HG03045 (cell line): ENCODE data around the gene CABLES1.
"Not testable (repeated sequence)": the region's sequence is repeated elsewhere in the genome, so short reads cannot be mapped to it uniquely, and the experiment has no call there.

ENCODE experiments used
- ATAC-seq: cut with Tn5 transposase; IDR thresholded peaks from one replicate; pipeline ENCODE4 v1.9.1; 2021; ENCODE audit warnings: mild to moderate bottlenecking, moderate library complexity; ENCODE audit not compliant: unreplicated experiment

CABLES1 gene

DNA sequence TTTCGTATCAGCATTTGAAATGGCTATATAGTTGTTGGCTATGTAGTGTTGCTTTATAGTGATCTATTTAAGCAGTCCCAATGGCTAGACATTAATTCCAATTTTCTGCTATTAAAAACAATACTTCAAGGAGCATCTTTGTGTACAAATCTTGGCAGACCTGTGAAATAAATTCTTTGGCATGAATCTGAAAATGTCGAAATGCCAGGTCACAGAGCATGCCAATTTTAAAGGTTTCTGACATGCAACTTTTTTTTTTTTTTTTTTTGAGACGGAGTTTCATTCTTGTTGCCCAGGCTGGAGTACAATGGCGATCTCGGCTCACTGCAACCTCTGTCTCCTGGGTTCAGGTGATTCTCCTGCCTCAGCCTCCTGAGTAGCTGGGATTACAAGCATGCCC, 26.8 kb upstream of the CABLES1 start:
- no peak for ATAC-seq

DNA sequence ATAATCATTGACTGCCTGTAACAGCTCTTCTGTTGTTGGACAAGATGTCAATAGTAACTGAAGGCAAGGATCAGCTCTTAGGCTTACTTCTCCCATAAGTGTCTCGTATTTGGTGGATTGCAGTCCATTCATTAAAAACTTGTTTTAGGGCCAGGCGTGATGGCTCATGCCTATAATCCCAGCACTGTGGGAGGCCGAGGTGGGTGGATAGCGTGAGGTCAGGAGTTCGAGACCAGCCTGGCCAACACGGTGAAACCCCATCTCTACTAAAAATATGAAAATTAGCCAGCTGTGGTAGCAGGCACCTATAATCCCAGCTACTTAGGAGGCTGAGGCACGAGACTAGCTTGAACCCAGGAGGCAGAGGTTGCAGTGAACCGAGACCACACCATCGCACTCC, 26.1 kb upstream of the CABLES1 start:
- ATAC-seq: not testable (repeated sequence)

DNA sequence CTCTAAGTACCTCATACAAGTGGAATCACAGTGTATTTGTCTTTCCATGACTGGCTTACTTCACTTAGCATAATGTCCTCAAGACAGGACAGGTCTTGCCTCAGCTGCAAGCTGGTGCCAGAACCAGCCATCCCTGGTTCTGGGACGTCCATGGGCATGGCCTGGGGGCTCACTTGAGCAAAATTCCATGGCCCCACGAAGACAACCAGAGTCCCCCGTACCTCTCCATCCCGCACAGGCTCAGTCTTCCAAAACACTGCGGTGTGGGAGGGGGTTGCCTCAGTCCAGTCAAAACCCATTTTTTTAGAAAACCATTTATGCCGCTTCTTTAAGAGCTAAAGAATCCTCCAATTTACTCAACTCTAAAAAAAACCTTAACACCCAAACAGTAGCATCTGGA, 21.7 kb upstream of the CABLES1 start:
- no peak for ATAC-seq

DNA sequence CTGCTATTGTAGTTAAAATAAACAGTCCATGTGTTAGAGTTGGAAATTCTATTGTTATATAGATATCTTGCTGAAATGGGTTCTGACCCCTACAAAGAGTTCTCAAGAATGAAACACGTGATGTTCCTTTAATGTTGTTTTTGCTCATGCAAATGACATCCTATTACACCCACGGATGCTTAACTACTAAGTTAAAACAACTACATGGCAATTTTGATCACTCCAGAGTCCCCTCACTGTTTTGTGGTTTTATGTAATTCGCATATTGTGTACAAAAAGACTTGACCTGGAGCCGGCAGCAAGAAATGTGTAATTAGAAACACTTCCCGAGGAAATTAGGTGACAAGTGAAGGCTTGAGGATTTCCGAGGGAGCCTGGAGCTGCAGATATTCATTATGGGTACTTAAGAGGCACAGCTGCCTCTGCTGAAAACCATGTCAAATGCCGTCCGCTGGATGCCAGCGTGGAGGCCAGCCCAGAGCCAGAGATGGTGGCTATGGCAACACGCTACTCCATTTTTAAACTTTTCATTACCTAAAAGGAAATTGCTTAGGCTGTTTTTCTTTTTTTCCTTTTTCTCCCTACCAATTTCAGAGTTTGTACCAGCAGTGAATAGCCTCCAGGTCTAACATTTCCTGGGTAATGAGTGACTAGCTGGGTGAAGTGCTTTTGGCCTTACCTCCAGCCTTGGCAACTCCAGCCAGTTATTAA, 21.0 kb upstream of the CABLES1 start:
- no peak for ATAC-seq

DNA sequence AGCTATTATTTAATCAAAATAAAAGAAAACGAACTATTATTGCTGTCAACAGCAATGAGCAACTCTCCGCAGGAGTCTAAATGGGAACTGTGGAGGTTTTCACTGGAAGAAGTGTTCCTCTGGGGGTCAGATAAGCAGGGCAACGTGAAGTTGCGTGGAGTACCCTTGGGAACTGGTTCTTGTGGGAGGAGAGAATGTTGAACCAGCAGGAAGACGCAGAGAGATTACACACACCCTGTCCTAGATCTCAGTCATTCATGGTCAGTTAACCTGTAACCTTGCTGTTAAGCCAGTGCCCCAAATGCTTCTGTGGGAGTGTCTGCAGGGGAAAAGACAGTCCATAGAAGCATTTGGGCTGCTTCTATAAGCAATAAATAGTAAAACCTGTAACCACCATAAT, 20.4 kb upstream of the CABLES1 start:
- no peak for ATAC-seq

DNA sequence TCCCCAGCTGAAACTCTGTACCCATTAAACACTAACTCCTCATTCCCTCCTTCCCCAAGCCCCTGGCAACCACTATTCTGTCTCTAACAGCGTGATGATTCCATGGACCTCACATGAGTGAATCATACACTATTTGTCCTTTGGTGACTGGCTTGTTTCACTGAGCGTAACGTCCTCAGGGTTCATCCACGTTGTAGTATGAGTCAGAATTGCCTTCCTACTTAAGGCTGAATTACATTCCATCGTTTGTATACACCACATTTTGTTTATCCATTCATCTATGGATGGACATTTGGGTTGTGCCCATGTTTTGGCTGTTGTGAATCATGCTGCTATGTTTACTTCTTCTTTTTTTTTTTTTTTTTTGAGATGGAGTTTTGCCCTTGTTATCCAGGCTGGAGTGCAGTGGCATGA, 19.6 kb upstream of the CABLES1 start:
- ATAC-seq: no peak

DNA sequence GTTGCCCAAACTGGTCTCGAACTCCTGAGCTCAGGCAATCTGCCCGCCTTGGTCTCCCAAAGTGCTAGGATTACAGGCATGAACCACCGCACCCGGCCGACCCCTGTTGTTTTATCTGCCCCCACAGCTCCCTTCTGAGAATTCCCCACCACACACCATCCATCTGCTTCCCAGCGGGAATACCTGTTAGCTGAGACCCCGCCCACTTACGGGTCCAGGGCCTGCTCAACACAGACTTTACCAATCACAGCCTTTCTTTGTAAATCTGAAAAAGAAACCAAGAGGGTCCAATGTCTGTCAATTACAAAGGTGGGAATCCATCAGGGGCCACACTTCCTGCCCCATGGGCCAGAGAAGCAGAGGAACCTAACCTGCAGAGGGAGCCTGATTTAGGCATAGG, 14.2 kb upstream of the CABLES1 start:
- ATAC-seq: no peak

DNA sequence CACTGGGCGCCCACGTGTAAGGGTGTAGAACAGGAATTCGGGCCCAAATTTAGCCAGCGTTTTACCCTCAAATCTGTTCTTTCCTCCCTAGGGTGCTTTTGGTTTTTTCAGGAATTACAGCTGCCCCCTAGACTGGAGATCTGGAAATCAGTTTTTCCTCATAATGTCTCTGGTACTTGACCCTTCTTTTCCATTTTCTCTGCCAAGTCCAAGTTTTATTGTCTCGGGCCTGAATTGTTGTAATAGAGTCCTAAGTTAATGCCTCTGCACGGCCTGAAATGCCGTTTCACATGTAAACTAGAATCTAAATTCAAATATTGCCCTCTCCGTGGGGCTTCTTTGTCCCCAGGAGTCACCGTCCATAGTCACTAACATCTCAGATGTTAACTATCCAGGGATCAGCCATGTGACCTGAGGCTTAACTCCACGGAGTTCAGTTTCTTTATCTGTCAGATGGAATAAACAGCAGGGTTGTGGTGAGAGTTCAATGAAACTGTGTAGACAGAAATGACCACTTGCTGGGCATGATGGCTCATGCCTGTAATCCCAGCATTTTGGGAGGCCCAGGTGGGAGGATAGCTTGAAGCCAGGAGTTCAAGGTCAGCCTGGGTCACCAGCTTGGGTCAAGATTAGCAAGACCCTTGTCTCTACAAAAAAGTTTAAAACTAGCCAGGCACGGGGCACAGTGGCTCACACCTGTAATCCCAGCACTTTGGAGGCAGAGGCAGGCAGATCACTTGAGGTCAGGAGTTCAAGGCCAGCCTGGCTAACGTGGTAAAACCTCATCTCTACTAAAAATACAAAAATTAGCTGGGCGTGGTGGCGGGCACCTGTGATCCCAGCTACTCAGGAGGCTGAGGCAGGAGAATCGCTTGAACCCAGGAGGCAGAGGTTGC, 12.7 kb upstream of the CABLES1 start:
- no peak for ATAC-seq

DNA sequence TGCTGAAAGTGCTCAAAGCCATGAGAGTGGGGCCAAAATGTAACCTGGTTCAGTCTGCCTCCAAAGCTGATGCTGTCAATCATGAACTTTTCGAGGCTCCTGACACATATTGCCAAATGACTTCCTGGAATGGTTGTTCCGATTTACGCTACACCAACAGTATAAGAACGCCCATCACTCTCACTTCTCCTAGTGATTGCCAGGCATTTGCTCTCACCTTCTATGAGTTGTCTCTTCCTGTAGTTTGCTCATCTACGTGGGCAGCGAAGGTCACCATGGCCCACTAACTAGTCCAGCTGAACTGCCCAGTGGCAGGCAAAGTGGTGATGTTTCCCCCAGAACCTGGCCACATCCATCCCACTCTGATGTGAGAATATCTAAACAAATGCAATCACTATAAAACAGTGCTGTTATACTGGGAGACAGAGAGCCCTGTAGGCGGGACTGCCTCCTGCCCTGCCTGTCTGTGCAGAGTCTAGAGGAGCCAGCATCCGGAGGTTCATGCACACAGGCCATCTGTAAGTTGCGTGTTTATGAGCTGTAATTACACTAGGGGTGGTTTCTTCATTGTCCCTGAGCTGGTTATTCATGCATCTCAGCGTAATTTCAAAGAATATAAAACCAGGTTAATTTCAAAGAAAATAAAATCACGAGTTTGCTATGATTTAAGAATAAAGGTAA, 8.8 kb upstream of the CABLES1 start:
- no peak for ATAC-seq

DNA sequence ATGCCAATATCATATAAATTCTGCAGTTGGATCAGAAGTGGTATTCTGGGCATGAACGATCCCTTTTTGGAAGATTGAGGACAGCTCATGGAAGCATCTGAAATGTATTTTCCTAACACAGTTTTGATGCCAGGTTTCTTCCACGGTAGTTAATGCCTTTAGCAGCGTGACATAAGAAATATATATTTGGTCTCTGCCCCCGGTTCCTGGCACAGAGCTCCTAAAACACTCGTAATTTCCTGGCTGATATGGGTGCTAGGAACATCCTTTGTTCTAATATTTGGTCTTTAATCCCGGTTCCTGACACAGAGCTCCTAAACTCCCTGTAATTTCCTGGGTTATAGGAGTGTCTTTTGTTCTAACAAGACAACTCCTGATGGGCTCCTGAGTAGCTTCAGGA, 8.2 kb upstream of the CABLES1 start:
- ATAC-seq: no peak

DNA sequence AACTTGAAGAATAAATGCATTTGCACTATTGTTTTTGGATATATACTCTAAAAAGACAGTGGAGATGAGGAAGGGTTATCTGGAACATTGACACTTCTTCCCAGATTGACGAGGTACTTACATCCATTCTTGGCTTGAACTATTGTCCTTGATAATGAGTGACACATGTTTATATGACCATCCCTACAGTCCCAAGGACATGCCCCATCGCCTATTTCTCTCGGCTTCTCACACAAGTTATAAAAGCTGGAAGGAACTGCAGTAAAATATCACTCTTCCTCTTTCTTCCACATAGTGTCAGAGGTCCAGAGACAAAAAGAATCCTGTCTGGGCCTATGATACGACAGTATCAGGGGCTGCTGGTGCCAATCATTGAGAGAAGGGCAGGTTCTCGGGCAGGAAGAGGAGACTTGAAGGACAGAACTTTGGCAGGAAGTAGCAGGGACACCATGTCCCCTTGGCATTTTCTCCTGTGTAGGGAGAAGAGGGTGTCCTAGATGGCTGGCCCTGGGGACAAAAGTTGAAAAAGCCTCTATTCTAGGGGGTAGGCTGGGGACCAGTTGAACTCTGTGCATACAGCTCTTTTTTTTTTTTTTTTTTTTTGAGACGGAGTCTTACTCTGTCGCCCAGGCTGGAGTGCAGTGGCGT, 5.8 kb upstream of the CABLES1 start:
- no peak for ATAC-seq

DNA sequence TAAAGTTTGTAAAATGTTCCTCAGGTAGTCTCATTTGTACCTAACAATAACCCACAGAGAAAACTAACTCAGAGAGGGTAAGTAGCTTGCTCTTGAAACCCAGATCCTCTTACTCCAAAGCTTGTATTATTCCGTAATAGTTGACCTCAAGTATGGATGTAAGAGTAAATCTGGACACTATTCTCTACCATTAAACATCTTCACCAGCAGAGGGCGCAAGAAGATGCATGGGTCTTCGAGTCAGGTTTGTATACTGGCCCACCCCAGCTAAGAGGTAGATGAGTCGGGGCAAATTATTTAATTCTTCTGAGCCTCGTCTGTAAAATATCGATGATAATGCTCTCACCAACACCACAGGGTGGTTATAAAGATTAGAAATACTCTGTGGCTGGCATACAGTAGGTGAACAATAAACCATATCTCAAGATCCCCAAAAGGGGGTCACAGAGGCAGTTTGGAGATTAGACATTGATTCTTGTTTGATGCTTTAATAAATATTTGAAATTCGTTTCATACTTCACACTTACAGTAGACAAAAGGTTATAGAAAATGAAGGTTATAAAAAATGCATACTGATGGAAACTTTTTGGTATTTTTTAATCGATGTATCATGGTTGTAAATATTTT, 3.5 kb upstream of the CABLES1 start:
- no peak for ATAC-seq

DNA sequence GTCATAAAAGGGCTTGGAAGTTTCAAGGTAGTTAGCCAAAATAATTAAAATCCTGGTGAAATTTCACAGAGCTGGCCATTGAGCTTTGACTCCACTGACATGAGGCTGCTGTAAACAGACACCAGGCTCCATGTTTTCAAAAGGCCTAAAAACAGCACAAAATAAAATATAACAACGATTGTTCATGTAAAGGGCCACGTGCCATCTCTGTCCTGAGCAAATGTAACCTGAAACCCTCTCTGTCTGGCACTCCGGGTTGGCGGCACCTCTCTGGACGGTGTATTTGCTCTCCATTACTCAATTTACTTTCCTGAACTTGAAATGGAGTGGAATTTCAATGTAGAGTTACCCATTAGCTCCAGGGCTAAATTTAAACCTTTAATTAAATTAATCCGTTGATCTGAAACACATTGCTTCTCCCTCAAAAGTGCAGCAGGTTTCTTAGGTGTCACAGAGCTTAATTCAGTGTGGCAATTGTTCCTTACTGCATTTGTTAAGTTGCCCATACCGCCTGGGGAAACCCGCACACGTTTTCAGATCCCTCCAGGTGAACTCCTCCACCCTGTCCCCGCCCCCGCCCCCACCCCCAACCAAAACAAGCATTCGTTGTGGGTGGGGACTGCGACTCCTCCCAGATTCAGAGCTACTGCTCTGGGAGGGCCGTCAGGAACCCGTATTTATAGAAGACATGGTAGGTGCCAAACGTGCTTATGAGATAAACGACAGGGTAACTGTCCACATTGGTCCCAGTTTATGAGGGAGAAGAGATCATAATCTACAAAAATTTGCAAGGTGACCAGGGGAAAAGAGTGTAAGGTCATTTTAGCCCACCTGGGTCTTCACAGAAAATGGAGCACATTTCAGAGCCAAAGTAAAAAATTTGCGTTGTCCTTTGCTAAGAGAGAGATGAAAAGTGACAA, 1.2 kb upstream of the CABLES1 start:
- peak; percentile 34 for ATAC-seq

DNA sequence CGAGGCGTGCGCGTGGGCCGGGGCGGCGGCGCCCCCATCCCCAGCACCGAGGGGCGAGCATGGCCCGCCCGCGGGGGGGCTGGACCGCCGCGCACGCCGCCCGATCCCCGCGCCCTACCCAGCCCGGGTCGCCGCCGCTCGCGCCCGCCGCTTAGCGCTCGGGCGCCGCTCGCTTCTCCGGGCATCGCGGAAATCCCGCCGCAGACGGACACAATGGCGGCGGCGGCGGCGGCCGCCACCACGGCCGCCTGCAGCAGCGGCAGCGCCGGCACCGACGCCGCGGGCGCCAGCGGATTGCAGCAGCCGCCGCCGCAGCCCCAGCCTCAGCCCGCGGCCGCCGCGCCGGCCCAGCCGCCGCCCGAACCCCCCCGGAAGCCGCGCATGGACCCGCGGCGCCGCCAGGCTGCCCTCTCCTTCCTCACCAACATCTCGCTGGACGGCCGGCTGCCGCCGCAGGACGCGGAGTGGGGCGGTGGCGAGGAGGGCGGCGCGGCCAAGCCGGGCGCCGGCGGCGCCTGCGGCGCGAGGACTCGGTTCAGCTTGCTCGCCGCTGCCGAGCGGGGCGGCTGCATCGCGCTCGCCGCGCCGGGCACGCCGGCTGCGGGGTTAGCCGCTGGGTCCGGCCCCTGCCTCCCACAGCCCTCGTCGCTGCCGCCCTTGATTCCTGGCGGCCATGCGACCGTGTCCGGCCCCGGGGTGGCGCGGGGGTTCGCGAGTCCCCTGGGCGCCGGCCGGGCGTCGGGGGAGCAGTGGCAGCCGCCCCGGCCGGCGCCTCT, 453 bp downstream of the CABLES1 start:
- ATAC-seq: peak; percentile 41

DNA sequence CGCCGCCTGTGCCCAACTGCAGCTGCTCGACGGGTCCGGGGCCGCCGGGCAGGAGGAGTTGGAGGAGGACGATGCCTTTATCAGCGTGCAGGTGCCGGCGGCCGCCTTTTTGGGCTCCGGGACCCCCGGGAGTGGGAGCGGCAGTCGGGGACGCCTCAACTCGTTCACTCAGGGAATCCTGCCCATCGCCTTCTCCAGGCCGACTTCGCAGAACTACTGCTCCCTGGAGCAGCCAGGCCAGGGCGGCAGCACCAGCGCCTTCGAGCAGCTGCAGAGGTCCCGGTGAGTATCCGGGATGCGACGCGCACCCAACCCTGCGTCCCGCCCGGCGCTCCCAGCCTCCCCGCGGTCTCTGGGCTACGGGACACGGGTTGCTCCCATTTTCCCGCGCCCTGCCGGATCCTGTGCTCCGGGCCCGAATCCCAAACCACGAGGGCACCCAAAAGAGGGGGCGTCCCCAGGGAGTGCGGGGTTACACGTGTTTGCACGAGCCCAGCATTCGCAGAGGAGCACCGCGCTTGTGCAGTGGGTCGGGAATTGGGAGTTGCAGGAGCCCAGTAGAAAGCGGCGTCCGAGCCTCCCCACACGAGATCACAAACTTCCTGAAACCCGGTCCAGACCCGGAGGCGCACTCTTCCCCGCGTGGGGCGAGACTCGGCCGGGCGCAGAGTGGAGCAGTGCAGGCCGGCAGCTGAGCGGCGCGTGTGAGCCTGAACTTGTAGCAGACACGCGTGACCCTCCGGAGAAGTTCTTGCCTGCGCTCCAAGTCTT, 1.2 kb downstream of the CABLES1 start:
- peak; percentile 16 for ATAC-seq

DNA sequence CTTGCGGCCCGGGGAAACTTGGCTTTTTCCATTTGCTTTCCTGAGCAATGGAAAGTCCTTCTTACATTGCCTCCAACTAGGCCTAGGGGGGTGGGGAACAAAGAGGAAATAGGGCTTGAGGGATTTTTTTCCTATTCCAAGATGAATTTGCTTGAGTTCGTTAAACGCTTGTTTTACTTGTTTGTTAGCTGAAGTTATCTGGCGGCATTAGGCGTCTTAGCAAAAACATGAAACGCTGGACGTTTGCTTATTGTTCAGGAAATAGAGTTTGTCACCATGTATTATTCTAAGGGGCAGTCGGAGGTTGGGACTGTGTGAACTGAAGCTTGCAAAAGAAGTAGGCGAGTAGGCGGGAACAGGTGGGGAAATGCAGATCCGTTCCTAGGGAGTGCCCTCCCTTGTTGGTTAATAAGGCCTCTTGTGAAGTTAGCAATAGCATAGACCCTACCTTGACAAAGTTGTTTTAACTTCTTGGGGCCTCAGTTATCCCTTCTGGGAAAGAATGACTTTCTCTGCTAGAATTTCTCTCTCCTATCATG, 1.9 kb downstream of the CABLES1 start:
- no peak for ATAC-seq

DNA sequence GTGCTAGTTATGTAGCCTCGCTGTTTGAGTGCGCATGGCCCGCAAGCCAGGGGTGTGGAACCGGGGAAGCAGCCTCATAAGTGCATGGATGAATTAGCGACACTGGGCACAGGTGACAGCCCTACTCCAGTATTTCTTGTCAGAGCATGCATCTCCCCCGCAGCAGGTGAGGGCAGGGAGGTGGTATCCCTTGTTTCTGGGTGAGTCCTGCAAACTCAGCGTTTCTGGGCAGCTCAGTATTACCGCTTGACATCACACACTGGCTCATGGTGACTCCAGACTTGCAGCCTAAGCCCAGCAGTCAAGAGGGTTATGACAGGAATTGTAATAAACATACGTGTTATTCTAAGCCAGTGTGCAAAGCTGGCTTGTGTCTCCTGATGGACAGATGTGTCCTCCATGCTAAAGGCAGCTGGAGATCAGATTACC, 2.5 kb downstream of the CABLES1 start:
- no peak for ATAC-seq

DNA sequence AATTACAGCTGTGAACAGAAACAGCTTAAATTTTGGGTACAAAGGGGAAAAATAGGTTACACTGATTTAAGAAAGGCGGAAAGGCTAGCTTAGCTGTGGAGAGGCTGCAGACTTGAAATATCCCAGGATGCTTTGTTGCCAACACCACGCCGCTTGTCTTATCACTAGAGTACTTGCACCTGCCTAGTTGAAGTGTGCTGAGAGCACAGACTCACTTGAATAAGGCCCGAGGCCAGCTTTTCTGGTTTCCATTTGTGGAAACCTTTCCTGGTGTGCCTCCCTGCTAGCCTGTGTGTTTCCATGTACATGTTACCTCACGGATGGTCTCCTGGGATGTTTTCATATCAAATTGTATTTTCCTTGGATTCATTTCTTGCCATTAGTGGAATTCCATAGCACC, 3.2 kb downstream of the CABLES1 start:
- ATAC-seq: no peak
